SJSA1 (cell line): Measurements from ENCODE around the gene GABBR2. TPM values are rescaled to one million over a fixed set of nuclear protein-coding genes. Genes with fewer than 3 reads are reported as not detected.
A peak's percentile ranks its signal among the peaks of the same experiment; 100 is the strongest.

Experiments
- DNase-seq, 2 experiments: peaks; one replicate each; pipeline ENCODE4 v3.0.0-alpha.2; 2015 to 2020; ENCODE audit warnings: low spot score in 2 of 2, low read depth in 1 of 2
- H3K27ac ChIP-seq: fragments of 250-450 bp; sonication (Bioruptor Pico); 2 replicates; pipeline ENCODE4 v1.5.1; 2020; ENCODE audit warnings: mild to moderate bottlenecking, moderate library complexity
- H3K27me3 ChIP-seq: fragments of 250-450 bp; sonication (Bioruptor Pico); replicated peaks from 2 replicates; pipeline ENCODE4 v1.5.1; 2020; ENCODE audit warnings: mild to moderate bottlenecking, moderate library complexity
- H3K36me3 ChIP-seq: fragments of 250-450 bp; sonication (Bioruptor Pico); 2 replicates; pipeline ENCODE4 v1.5.1; 2020; ENCODE audit warnings: mild to moderate bottlenecking
- H3K4me1 ChIP-seq: fragments of 250-450 bp; sonication (Bioruptor Pico); replicated peaks from 2 replicates; pipeline ENCODE4 v1.6.1; 2021; ENCODE audit warnings: mild to moderate bottlenecking
- H3K4me3 ChIP-seq: fragments of 250-450 bp; sonication (Bioruptor Pico); 2 replicates; pipeline ENCODE4 v1.5.1; 2020; ENCODE audit warnings: mild to moderate bottlenecking
- H3K9me3 ChIP-seq: fragments of 250-450 bp; sonication (Bioruptor Pico); replicated peaks from 2 replicates; pipeline ENCODE4 v1.5.1; 2020; ENCODE audit warnings: mild to moderate bottlenecking
- total RNA-seq: library from RNA; depleted of rRNA; stranded (reverse); fragments of >200 nt; shearing (Covaris generic); gene quantifications from 2 replicates; pipeline ENCODE4 v1.2.3, GENCODE V29; 2014; rRNA removed

The GABBR2 gene
- total RNA-seq: not detected in 2 replicates

GRCh38 chr9:98708933-98709911 lies at the start of gene GABBR2:
Gene GABBR2 (minus strand): TSS chr9:98708935. CDS start chr9:98708737, 198 bp downstream.
- no peak within 1 kb of the TSS for H3K27ac ChIP-seq
- no peak for DNase-seq

GRCh38 chr9:98755006-98755618 lies 46.4 kb upstream of the GABBR2 start:
- Histone ChIP-seq H3K27ac (no peak overlapping the region), H3K4me1 (no peaks in the 10 kb centered on the region), H3K36me3 (no peaks in the 10 kb centered on the region), H3K9me3 (no peaks in the 10 kb centered on the region), H3K27me3 (no peaks in the 10 kb centered on the region), H3K4me3 (no peak overlapping the region)
- DNase-seq: no peak

More at GRCh38 chr9:98708933-98709911, at the start of gene GABBR2:
- peaks cover 14% of the 10 kb centered on the region for H3K4me1 ChIP-seq
- H3K4me3 ChIP-seq: peak within 1 kb of the TSS; percentile 13
- H3K27me3 ChIP-seq: peaks cover 58% of the 10 kb centered on the region
- H3K9me3 ChIP-seq: no peaks in the 10 kb centered on the region
- H3K36me3 ChIP-seq: no peaks in the 10 kb centered on the region

GRCh38 chr9:98751210-98751609 lies 42.5 kb upstream of the GABBR2 start:
- Histone ChIP-seq H3K27ac (no peak overlapping the region), H3K4me3 (no peak overlapping the region), H3K27me3 (no peaks in the 10 kb centered on the region), H3K4me1 (no peaks in the 10 kb centered on the region), H3K9me3 (no peaks in the 10 kb centered on the region), H3K36me3 (no peaks in the 10 kb centered on the region)
- no peak for DNase-seq

DNA sequence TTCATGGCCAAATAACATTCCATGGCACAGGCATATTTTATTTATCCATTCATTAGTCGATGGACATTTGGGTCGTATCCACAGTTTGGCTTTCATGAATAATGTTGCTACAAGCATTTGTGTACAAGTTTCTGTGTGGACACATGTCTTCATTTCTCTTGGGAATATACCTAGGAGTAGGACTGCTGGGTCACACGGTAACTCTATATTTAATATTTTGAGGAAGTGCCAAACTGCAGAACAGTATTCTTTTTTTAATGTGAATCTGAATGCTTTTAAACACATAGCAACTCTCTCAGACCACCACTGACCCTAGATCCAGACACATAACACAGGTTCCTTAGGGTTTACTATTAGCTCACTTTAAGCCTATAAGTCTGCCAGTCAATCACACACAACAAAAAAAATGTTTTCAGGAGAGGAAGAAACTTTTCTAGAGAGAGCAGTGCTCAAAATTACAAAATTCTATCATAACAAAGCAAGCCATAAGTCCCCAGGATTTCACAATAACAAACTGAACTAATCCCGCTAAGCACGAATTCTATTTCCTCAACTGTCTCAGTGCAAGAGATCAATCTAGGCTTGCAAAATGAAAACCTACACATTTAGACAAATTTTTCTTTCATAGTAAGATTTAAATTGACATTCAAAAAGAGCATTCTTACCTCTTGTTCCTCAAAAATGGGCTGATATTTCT lies 41.8 kb upstream of the GABBR2 start:
- H3K4me3 ChIP-seq: no peak overlapping the region
- no peak overlapping the region for H3K27ac ChIP-seq
- DNase-seq: no peak
- no peaks in the 10 kb centered on the region for H3K4me1 ChIP-seq
- no peaks in the 10 kb centered on the region for H3K36me3 ChIP-seq
- H3K9me3 ChIP-seq: no peaks in the 10 kb centered on the region
- H3K27me3 ChIP-seq: no peaks in the 10 kb centered on the region

GRCh38 chr9:98747476-98747875 lies 38.7 kb upstream of the GABBR2 start:
- peak in 1 of 2 experiments; percentile 20 for DNase-seq
- H3K36me3 ChIP-seq: no peaks in the 10 kb centered on the region
- H3K4me3 ChIP-seq: no peak overlapping the region
- no peaks in the 10 kb centered on the region for H3K9me3 ChIP-seq
- no peaks in the 10 kb centered on the region for H3K27me3 ChIP-seq
- no peak overlapping the region for H3K27ac ChIP-seq
- H3K4me1 ChIP-seq: no peaks in the 10 kb centered on the region

GRCh38 chr9:98745470-98745869 lies 36.7 kb upstream of the GABBR2 start:
- DNase-seq: peak in 1 of 2 experiments; percentile 11
- no peak overlapping the region for H3K4me3 ChIP-seq

GRCh38 chr9:98743818-98744611 lies 35.3 kb upstream of the GABBR2 start:
- H3K36me3 ChIP-seq: no peaks in the 10 kb centered on the region
- H3K4me3 ChIP-seq: no peak overlapping the region
- DNase-seq: peak in 1 of 2 experiments; percentile 26
- no peaks in the 10 kb centered on the region for H3K27me3 ChIP-seq
- H3K27ac ChIP-seq: no peak overlapping the region
- H3K9me3 ChIP-seq: no peaks in the 10 kb centered on the region
- no peaks in the 10 kb centered on the region for H3K4me1 ChIP-seq

More at GRCh38 chr9:98745470-98745869, 36.7 kb upstream of the GABBR2 start:
- no peaks in the 10 kb centered on the region for H3K36me3 ChIP-seq
- H3K4me1 ChIP-seq: no peaks in the 10 kb centered on the region
- no peak overlapping the region for H3K27ac ChIP-seq
- no peaks in the 10 kb centered on the region for H3K27me3 ChIP-seq
- H3K9me3 ChIP-seq: no peaks in the 10 kb centered on the region

DNA sequence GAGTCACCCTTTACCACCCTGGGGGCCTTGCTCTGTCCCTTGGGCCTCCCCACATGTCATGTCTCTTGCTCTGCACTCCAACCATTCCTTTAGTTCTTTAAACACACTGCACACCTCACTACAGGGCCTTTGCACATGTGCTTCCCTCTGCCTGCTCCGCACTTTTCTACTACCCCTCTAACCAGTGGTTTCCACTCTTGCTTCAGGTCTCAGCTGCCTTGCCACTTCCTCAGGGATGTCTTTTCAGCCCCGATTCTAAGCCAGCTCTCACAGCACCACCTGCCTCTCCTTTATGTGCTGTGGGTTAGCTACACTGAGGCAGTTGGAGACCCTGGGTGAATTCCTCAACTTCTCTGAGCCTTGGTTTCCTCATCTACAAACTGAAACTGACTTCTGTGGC lies 34.6 kb upstream of the GABBR2 start:
- DNase-seq: peak in 1 of 2 experiments; percentile 8
- H3K27ac ChIP-seq: no peak overlapping the region
- H3K9me3 ChIP-seq: no peaks in the 10 kb centered on the region
- no peak overlapping the region for H3K4me3 ChIP-seq
- no peaks in the 10 kb centered on the region for H3K36me3 ChIP-seq
- H3K27me3 ChIP-seq: no peaks in the 10 kb centered on the region
- H3K4me1 ChIP-seq: no peaks in the 10 kb centered on the region

GRCh38 chr9:98742325-98743280 lies 33.9 kb upstream of the GABBR2 start:
- H3K27me3 ChIP-seq: no peaks in the 10 kb centered on the region
- no peaks in the 10 kb centered on the region for H3K36me3 ChIP-seq
- H3K27ac ChIP-seq: no peak overlapping the region
- no peak overlapping the region for H3K4me3 ChIP-seq
- H3K4me1 ChIP-seq: no peaks in the 10 kb centered on the region
- H3K9me3 ChIP-seq: no peaks in the 10 kb centered on the region
- DNase-seq: peak; percentile 2 to 19

- Histone ChIP-seq H3K4me1 (no peaks in the 10 kb centered on the region), H3K9me3 (no peaks in the 10 kb centered on the region)
- peak in 1 of 2 experiments; percentile 20 for DNase-seq
Observed at GRCh38 chr9:98740226-98740881, 31.6 kb upstream of the GABBR2 start.

DNA sequence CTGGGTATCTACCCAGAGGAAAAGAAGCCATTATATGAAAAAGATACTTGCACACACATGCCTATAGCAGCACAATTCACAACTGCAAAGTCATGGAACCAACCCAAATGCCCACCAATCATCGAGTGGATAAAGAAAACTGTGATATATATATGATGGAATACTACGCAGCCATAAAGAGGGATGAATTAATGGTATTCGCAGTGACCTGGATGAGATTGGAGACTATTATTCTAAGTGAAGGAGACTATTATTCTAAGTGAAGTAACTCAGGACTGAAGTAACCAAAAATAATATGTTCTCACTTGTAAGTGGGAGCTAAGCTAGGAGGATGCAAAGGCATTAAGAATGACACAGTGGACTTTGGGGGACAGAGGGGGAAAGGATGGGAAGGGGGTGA lies 30.0 kb upstream of the GABBR2 start:
- no peak for DNase-seq
- Histone ChIP-seq H3K4me3 (no peak overlapping the region), H3K27ac (no peak overlapping the region), H3K4me1 (no peaks in the 10 kb centered on the region), H3K36me3 (no peaks in the 10 kb centered on the region), H3K27me3 (no peaks in the 10 kb centered on the region), H3K9me3 (no peaks in the 10 kb centered on the region)

More at GRCh38 chr9:98740226-98740881, 31.6 kb upstream of the GABBR2 start:
- no peaks in the 10 kb centered on the region for H3K36me3 ChIP-seq
- H3K27me3 ChIP-seq: no peaks in the 10 kb centered on the region
- no peak overlapping the region for H3K27ac ChIP-seq
- no peak overlapping the region for H3K4me3 ChIP-seq

- no peak overlapping the region for H3K4me3 ChIP-seq
- no peaks in the 10 kb centered on the region for H3K4me1 ChIP-seq
- no peak overlapping the region for H3K27ac ChIP-seq
- H3K9me3 ChIP-seq: no peaks in the 10 kb centered on the region
- no peaks in the 10 kb centered on the region for H3K36me3 ChIP-seq
- H3K27me3 ChIP-seq: no peaks in the 10 kb centered on the region
- DNase-seq: peak in 1 of 2 experiments; percentile 24
Observed at GRCh38 chr9:98736226-98736625, 27.5 kb upstream of the GABBR2 start.
